Astrocyte of the hippocampus (primary cell): ENCODE data around the gene NXF2B.
A peak's percentile ranks its signal among the peaks of the same experiment; 100 is the strongest.
"Not testable (repeated sequence)": the region's sequence is repeated elsewhere in the genome, so short reads cannot be mapped to it uniquely, and the experiment has no call there.

Experiments used
- DNase-seq: peaks from one replicate; pipeline ENCODE4 v3.0.0; 2011; ENCODE audit warnings: low read depth, low spot score

NXF2B gene

GRCh38 chrX:102439908-102440307, at the start of gene NXF2B:
Gene NXF2B (minus strand): TSS chrX:102440008. CDS start chrX:102380036, 59,972 bp downstream.
- DNase-seq, result not testable (repeated sequence)

- DNase-seq, result not testable (repeated sequence)
Observed at GRCh38 chrX:102478765-102479164, 39.0 kb upstream of the NXF2B start.

- not testable (repeated sequence) for DNase-seq
Observed at GRCh38 chrX:102471762-102472220, 32.0 kb upstream of the NXF2B start, which contains the start of gene TCP11X2. Gene TCP11X2 (minus strand): TSS chrX:102471812.

- DNase-seq, result not testable (repeated sequence)
Observed at GRCh38 chrX:102470215-102470614, 30.4 kb upstream of the NXF2B start.

- not testable (repeated sequence) for DNase-seq
Observed at GRCh38 chrX:102458615-102459014, 18.8 kb upstream of the NXF2B start.

GRCh38 chrX:102414493-102414892, 25.3 kb downstream of the NXF2B start:
- not testable (repeated sequence) for DNase-seq

- peak; percentile 65 for DNase-seq
Observed at GRCh38 chrX:102345916-102346315, 93.9 kb downstream of the NXF2B start.

GRCh38 chrX:102341867-102342266, 97.9 kb downstream of the NXF2B start:
- DNase-seq, result no peak

- no peak for DNase-seq
Observed at GRCh38 chrX:102339312-102340298, 100.2 kb downstream of the NXF2B start.

GRCh38 chrX:102338162-102338561, 101.6 kb downstream of the NXF2B start:
- DNase-seq, result no peak
